ENCODE results near the gene SIK2.

The SIK2 gene

GRCh38 chr11:111671383-111671782 lies 69.1 kb downstream of the SIK2 start:
- Histone ChIP-seq H3K27me3 (ENCODE audit: insufficient read depth, poor library complexity, severe bottlenecking) (no peaks in the 10 kb centered on the region), H3K27ac (replicated peaks) (no peak overlapping the region), H3K4me3 (replicated peaks; ENCODE audit: insufficient read depth, low read length) (no peak overlapping the region)
- TF ChIP-seq SPI1 (IDR thresholded peaks at IDR 0.05; ENCODE audit: borderline replicate concordance, low read depth): no peak
- TF ChIP-seq POLR2AphosphoS5 (IDR thresholded peaks at IDR 0.05; ENCODE audit: low read depth): no peak
- no peak for TF ChIP-seq CTCF (IDR thresholded peaks at IDR 0.05; ENCODE audit: insufficient read depth, low read length)
- no peak for TF ChIP-seq REST (IDR thresholded peaks at IDR 0.05; ENCODE audit: insufficient replicate concordance, low read depth)
- TF ChIP-seq GABPA (IDR thresholded peaks at IDR 0.05; ENCODE audit: low read depth): no peak
- no peak for DNase-seq (ENCODE audit: low read depth in 1 of 2, low spot score in 1 of 2)

GRCh38 chr11:111672949-111673348 lies 70.7 kb downstream of the SIK2 start:
- H3K27me3 ChIP-seq (ENCODE audit: insufficient read depth, poor library complexity, severe bottlenecking): no peaks in the 10 kb centered on the region
- H3K4me3 ChIP-seq (replicated peaks; ENCODE audit: insufficient read depth, low read length): no peak overlapping the region
- no peak overlapping the region for H3K27ac ChIP-seq (replicated peaks)
- TF ChIP-seq POLR2AphosphoS5 (IDR thresholded peaks at IDR 0.05; ENCODE audit: low read depth): no peak
- no peak for TF ChIP-seq SPI1 (IDR thresholded peaks at IDR 0.05; ENCODE audit: borderline replicate concordance, low read depth)
- no peak for TF ChIP-seq GABPA (IDR thresholded peaks at IDR 0.05; ENCODE audit: low read depth)
- TF ChIP-seq CTCF (IDR thresholded peaks at IDR 0.05; ENCODE audit: insufficient read depth, low read length): no peak
- TF ChIP-seq REST (IDR thresholded peaks at IDR 0.05; ENCODE audit: insufficient replicate concordance, low read depth): no peak
- DNase-seq (ENCODE audit: low read depth in 1 of 2, low spot score in 1 of 2): no peak

- H3K27me3 ChIP-seq (ENCODE audit: insufficient read depth, poor library complexity, severe bottlenecking): no peaks in the 10 kb centered on the region
- DNase-seq (ENCODE audit: low read depth in 1 of 2, low spot score in 1 of 2): no peak
- H3K27ac ChIP-seq (replicated peaks): no peak overlapping the region
- H3K4me3 ChIP-seq (replicated peaks; ENCODE audit: insufficient read depth, low read length): no peak overlapping the region
- no peak for TF ChIP-seq CTCF (IDR thresholded peaks at IDR 0.05; ENCODE audit: insufficient read depth, low read length)
- TF ChIP-seq SPI1 (IDR thresholded peaks at IDR 0.05; ENCODE audit: borderline replicate concordance, low read depth): no peak
- no peak for TF ChIP-seq GABPA (IDR thresholded peaks at IDR 0.05; ENCODE audit: low read depth)
- no peak for TF ChIP-seq POLR2AphosphoS5 (IDR thresholded peaks at IDR 0.05; ENCODE audit: low read depth)
- no peak for TF ChIP-seq REST (IDR thresholded peaks at IDR 0.05; ENCODE audit: insufficient replicate concordance, low read depth)
These were observed 72.7 kb downstream of the SIK2 start for GRCh38 chr11:111674941-111675340.
